ENCODE measurements around the gene AHSA1. TPM values are rescaled to one million over a fixed set of nuclear protein-coding genes. Genes with fewer than 3 reads are reported as not detected.

AHSA1 gene
- total RNA-seq, 2 experiments from 2014 or later = 28.7 to 33.7 TPM

GRCh38 chr14:77490347-77490986, 32.6 kb downstream of the AHSA1 start:
- H3K27ac Mint-ChIP-seq = no peak overlapping the region
- H3K36me3 Mint-ChIP-seq (ENCODE audit: low read depth) = no peaks in the 10 kb centered on the region
- peaks cover 5% of the 10 kb centered on the region for H3K27me3 Mint-ChIP-seq
- no peak overlapping the region for H3K27ac ChIP-seq (ENCODE audit: low read depth in 1 of 2, low read length in 2 of 2)
- peaks cover 0 to 4% of the 10 kb centered on the region in 2 experiments for H3K27me3 ChIP-seq (ENCODE audit: control insufficient read depth in 1 of 2, insufficient read depth in 2 of 2, low read length in 2 of 2)
- DNase-seq (no peak), ATAC-seq (ENCODE audit: poor library complexity) (no peak)
- ChIA-PET CTCF (no interaction called here), POLR2A (no interaction called here)
- no peaks in the 10 kb centered on the region for H3K36me3 ChIP-seq (ENCODE audit: insufficient read depth, low read length)
- H3K9me3 Mint-ChIP-seq = no peaks in the 10 kb centered on the region
- no peaks in the 10 kb centered on the region for H3K9me3 ChIP-seq (ENCODE audit: control insufficient read depth in 1 of 2, insufficient read depth in 1 of 2, low read length in 2 of 2)
- H3K4me1 ChIP-seq (ENCODE audit: insufficient read depth, low read length) = no peaks in the 10 kb centered on the region
- H3K4me3 ChIP-seq (ENCODE audit: low read length) = no peak overlapping the region
- TF ChIP-seq CTCF (IDR thresholded peaks at IDR 0.05) = no peak
- intact Hi-C loops (cut with DNase I, micrococcal nuclease) = no loop called here
- no peaks in the 10 kb centered on the region for H3K4me1 Mint-ChIP-seq (ENCODE audit: low read depth)
- no peak overlapping the region for H3K4me3 Mint-ChIP-seq

GRCh38 chr14:77491056-77491455, 33.2 kb downstream of the AHSA1 start:
- POLR2A ChIA-PET = no interaction called here

DNA sequence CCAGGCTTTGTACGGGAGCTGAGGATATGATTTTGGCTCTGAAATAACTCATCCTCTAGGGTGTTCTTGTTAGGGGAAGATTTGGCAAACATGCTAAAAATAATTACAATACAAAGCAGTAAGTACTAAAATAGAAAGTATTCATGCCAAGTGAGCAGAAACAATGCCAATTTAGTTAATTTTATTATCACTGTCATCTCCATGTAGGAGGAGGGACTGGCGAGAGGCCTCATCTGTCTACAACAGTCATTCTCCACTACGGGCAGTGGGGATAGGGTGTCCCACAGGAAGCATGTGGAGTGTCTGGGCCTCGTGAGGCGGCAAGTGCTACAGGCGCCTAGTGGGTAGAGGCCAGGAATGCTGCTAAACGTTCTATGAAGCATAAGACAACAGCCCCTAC, 37.4 kb downstream of the AHSA1 start:
- no peak for DNase-seq
- no peak for TF ChIP-seq CTCF (IDR thresholded peaks at IDR 0.05)
- no peak overlapping the region for H3K4me3 ChIP-seq (ENCODE audit: low read length)
- Mint-ChIP-seq H3K27ac (no peak overlapping the region), H3K36me3 (ENCODE audit: low read depth) (no peaks in the 10 kb centered on the region), H3K9me3 (no peaks in the 10 kb centered on the region), H3K4me3 (no peak overlapping the region), H3K4me1 (ENCODE audit: low read depth) (peaks cover 4% of the 10 kb centered on the region), H3K27me3 (peaks cover 33% of the 10 kb centered on the region)
- H3K36me3 ChIP-seq (ENCODE audit: insufficient read depth, low read length) = no peaks in the 10 kb centered on the region
- peaks cover 11% of the 10 kb centered on the region for H3K4me1 ChIP-seq (ENCODE audit: insufficient read depth, low read length)
- ChIA-PET CTCF (no interaction called here), POLR2A (no interaction called here)
- peaks cover 21 to 23% of the 10 kb centered on the region in 2 experiments for H3K27me3 ChIP-seq (ENCODE audit: control insufficient read depth in 1 of 2, insufficient read depth in 2 of 2, low read length in 2 of 2)
- H3K9me3 ChIP-seq (ENCODE audit: control insufficient read depth in 1 of 2, insufficient read depth in 1 of 2, low read length in 2 of 2) = no peaks in the 10 kb centered on the region
- ATAC-seq (ENCODE audit: poor library complexity) = no peak
- intact Hi-C loops (cut with DNase I, micrococcal nuclease) = no loop called here
- H3K27ac ChIP-seq (ENCODE audit: low read depth in 1 of 2, low read length in 2 of 2) = no peak overlapping the region

More at GRCh38 chr14:77491056-77491455, 33.2 kb downstream of the AHSA1 start:
- H3K27me3 ChIP-seq (ENCODE audit: control insufficient read depth in 1 of 2, insufficient read depth in 2 of 2, low read length in 2 of 2) = peaks cover 0 to 5% of the 10 kb centered on the region in 2 experiments
- H3K27ac Mint-ChIP-seq = no peak overlapping the region
- CTCF ChIA-PET = no interaction called here
- no peaks in the 10 kb centered on the region for H3K4me1 Mint-ChIP-seq (ENCODE audit: low read depth)
- no peak overlapping the region for H3K27ac ChIP-seq (ENCODE audit: low read depth in 1 of 2, low read length in 2 of 2)
- no peak for ATAC-seq (ENCODE audit: poor library complexity)
- intact Hi-C loops (cut with DNase I, micrococcal nuclease) = no loop called here
- H3K4me3 ChIP-seq (ENCODE audit: low read length) = no peak overlapping the region
- H3K36me3 ChIP-seq (ENCODE audit: insufficient read depth, low read length) = no peaks in the 10 kb centered on the region
- H3K4me3 Mint-ChIP-seq = no peak overlapping the region
- peaks cover 10% of the 10 kb centered on the region for H3K27me3 Mint-ChIP-seq
- H3K4me1 ChIP-seq (ENCODE audit: insufficient read depth, low read length) = no peaks in the 10 kb centered on the region
- TF ChIP-seq CTCF (IDR thresholded peaks at IDR 0.05) = no peak
- no peaks in the 10 kb centered on the region for H3K9me3 Mint-ChIP-seq
- H3K9me3 ChIP-seq (ENCODE audit: control insufficient read depth in 1 of 2, insufficient read depth in 1 of 2, low read length in 2 of 2) = no peaks in the 10 kb centered on the region
- H3K36me3 Mint-ChIP-seq (ENCODE audit: low read depth) = no peaks in the 10 kb centered on the region
- DNase-seq = no peak
